Activated CD4-positive, alpha-beta T cell treated with anti-CD3 and anti-CD28 coated beads for 4 hours (primary cell): ENCODE results near the gene TAF6.
A peak's percentile ranks its signal among the peaks of the same experiment; 100 is the strongest.

Experiments
- DNase-seq, 2 donors: peaks; one replicate each; pipeline ENCODE4 v3.0.0-alpha.2; 2020

Gene TAF6

GRCh38 chr7:100120733-100121036 lies 1.5 kb upstream of the TAF6 start:
- DNase-seq, result no peak

DNA sequence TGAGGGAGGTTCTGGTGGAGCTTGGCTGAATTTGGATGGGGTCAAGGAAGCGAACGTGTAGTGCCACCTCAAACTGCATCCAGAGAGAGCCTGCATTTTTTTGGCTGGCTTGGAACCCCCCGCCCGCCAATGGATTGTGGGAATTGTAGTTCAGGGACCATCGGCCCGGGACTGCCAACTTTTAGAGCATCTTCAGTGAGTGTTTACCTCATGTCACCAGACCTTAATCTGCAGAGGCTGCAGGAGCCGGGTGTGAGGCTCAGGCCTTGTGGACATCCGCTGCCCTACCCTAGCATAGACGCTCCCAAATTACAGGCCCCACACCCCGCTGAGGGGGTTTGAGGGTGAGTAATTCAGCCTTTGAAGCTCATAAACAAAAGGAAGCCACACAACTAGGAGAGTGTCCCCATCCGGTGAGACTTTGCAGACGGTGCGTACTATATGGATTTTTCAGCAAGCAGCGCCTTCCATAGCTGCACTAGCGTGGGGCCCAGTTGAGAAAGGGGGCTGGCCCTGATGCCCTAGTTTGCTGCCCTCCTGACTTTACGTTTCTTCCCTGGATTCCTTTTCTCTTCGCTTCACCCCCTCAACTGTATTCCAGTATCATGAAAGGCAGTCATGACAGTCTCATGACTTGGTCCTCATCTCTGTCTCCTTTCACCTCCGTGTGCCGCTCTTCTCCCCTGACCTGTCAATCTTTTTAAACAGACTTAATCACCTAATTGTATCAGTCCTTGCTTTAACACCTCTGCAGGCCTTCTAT lies 993 bp upstream of the TAF6 start:
- DNase-seq, result peak; percentile 62 to 65

DNA sequence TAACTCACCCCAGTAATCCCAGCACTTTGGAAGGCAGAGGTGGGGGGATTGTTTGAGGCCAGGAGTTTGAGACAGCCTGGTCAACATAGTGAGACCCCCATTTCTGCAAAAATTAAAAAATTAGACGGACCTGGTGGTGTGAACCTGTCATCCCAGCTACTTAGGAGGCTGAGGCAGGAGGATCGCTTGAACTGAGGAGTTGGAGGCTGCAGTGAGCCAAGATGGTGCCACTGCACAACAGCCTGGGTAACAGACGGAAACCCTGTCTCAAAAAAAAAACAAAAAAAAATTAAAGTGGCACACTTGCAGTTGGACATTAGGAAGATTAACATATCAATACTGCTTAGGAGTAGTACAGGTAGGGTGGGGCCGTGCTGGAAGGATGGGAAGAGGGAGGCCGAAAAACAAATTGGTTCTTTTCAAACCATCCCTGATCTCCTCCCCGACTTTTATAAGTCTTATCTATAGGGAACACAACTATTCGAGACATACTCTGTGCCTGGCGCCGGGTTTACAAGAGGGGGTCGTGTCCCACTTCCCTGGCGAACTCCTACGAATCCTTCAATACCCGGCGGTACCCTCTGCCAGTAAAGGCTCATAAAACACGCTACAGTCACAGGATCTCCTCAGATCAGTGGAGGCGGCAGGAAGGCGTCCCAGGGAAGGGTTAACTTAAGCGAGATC lies 628 bp downstream of the TAF6 start:
- no peak for DNase-seq

DNA sequence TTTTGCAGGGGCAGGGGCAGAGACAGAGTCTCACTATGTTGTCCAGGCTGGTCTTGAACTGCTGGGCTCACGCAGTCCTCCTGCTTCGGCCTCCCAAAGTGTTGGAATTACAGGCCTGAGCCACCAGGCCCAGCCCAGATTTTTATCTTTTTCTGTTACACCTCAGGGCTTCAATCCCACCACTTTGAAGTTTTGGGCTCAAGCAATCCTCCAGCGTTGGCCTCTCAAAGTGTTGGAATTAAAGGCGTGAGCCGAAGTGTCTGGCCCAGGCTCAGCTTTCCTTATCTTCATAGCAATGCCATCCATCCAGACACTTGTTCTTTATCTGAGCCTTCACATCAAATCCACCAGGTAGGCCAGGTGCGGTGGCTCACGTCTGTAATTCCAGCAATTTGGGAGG lies 4.1 kb downstream of the TAF6 start:
- DNase-seq, result no peak

DNA sequence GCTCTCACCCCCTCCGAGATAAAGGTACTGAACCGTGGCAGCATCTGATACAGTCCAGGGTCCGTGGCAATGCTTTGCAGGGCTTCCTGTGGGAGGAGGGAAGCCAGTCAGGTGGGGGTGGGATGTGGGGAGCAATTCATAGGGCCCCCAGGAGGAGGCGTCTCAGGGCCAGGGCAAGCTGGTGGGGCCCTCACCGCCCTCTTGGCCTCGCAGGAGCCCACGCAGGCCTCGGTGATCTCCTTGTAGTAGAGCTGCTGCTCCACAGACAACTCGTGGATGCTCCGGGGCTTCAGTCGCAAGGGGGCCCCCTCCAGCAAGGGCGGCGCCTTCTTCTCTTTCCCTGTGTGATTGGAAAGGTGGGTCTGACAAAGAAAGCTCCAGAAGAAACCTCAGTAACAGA lies 7.2 kb downstream of the TAF6 start:
- no peak for DNase-seq

GRCh38 chr7:100111156-100111555 lies 8.0 kb downstream of the TAF6 start:
- no peak for DNase-seq

- no peak for DNase-seq
These were observed 9.5 kb downstream of the TAF6 start for GRCh38 chr7:100109521-100110163.

DNA sequence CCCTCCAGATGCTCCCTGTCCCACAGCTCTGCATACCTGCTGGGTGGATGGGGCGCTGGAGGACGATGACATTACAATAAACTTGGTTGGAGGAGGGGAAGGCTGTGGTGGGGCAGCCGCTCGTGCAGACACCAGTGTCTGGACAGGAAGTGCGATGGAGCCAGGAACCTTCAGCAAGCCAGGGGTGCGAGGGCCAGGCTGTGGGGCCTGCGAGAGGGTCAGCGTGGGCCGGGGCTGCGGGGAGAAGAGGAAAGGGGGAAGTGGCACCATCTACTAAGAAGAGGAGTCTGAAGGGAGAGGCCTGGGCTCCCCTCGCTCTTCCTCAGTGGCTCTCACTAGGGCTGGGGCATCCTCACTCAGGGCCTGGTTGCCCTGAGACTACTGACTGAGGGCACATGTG lies 11.3 kb downstream of the TAF6 start:
- no peak for DNase-seq

GRCh38 chr7:100107125-100107737 lies 11.9 kb downstream of the TAF6 start:
- no peak for DNase-seq

GRCh38 chr7:100106633-100107032 lies 12.5 kb downstream of the TAF6 start:
- DNase-seq, result no peak

DNA sequence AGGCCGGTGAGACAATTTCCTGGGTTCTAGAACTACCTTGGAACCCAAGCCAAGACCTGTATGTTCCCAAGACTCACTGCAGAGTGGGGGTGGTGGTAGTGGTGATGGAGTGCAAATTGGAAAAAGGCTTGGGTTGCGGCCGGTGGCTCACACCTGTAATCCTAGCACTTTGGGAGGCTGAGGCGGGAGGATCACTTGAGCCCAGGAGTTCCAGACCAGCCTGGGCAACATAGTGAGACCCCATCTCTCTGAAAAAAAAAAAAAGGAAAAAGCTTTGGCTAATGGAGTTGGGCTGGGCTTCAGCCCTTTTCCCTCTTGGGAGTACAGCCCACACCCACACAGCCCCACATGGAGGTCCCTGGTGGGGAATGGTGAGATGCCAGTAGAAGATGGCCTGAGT lies 13.6 kb downstream of the TAF6 start:
- DNase-seq, result no peak

DNA sequence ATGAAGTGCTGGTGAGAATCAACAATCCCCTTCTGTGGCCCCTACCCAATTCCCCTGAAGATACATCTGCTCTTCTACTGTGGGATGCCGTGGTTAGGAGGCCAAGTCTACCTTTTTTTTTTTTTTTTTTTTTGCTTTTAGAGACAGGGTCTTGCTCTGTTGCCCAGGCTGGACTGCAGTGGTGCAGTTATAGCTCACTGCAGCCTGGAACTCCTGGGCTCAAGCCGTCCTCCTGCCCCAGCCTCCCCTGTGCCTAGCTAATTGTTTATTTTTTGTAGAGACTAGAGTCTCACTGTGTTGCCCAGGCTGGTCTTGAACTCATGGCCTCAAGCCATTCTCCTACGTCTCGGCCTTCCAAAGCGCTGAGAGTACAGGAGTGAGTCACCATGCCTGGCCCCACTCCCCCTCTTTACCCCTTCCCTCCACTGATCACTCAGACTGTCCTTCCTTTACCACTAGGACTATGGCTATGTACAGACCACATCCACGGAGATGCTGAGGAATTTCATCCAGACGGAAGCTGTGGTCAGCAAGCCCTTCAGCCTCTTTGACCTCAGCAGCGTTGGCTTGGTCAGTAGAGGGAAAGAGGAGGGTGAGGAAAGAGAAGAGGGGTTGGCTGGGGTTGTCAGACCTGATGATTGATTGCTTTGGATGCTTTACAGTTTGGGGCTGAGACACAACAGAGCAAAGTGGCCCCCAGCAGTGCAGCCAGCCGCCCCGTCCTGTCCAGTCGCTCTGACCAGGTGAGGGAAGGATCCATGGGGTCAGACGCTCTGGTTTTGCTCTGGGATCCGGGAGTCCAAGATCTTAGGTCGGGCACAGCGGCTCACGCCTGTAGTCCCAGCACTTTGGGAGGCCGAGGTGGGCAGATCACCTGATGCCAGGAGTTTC lies 16.0 kb downstream of the TAF6 start:
- no peak for DNase-seq

DNA sequence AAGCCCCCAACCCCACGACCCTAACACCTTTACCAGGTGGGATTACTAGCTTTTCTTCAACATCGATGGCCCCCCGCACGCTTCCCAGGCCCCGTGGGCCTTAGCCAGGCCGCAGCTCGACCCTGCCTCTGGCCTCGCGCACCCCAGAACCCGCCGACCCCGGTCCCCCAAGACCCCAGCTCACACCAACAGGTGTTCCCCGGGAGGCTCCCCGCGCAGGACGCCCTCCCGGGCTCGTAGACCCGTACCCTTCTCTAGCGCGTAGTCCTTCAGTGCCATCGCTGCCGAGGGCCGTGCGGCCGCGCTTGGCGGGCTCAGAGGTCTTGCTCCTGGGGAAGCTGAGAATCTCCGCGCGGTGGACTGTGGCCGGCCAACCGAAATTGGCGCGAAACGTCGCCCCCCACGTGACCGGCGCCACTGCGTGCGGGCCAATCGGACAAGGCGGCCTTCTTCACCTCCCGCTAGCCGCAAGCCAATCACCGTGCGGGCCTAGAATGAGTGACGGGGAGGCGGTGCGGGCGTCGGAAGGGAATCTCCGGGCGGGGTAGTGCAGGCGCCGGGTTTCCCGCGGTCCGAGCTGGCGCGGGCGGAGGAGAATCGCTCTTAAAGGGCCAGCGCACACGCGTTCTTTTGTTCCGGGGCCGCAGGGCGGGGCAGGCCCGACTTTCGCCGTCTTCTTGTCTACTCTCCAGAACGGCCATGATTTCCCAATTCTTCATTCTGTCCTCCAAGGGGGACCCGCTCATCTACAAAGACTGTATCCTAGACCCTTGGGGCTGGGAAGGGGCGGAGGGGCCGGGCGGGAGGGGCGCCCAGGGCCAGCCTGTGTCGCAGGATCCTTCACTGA lies 17.9 kb downstream of the TAF6 start, which contains the start of the genes AP4M1 and MCM7:
Gene AP4M1, plus strand, starts transcription at position 628 of the 847 bp plus-strand sequence. Its CDS starts 72 bp downstream, at position 700.
Gene MCM7, minus strand, starts transcription at position 382 of the 847 bp plus-strand sequence. Its CDS starts 103 bp downstream, at position 279.
- DNase-seq, result peak; percentile 92 to 93

GRCh38 chr7:100100420-100101015 lies 18.6 kb downstream of the TAF6 start:
- DNase-seq, result peak; percentile 84 to 88

DNA sequence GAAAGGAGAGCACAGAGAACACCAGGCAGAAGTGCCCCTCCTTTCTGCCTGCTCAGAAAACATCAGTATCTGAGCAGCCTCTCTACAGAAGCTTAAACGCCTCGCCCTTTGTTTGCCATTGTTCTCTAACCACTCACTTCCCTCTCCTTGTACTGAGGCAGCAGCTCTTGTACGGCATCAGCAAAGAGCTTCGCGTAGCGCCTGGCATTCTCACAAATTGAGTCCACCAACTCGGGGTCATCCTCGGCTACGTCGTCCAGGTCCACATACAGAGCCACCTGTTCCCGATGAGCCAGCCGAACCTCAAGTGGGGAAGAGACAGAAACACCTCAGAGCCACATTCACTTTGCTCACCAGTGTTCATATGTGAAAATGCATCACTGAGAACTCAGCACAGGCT lies 19.7 kb downstream of the TAF6 start:
- no peak for DNase-seq

- DNase-seq, result no peak
These were observed 20.2 kb downstream of the TAF6 start for GRCh38 chr7:100098913-100099312.

- DNase-seq, result no peak
These were observed 23.5 kb downstream of the TAF6 start for GRCh38 chr7:100095704-100096103.

DNA sequence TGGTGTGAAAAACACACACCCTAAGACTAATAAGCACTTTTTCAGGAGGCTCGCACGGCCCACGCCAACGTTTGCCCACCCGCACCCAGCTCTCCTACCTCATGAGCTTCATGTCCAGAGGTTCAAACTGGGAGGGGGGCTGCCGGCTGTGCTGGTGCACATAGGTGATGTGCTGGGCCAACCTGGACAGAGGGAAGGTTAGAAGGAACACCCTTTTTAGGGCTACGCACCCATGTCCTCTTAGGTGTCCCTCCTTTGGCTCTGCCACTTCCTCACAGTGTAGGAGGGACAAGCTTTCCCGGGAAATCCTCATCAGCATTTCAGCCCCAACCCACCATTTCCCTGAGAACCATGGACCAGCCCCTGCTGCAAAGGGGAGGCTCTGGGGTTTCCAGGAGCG lies 23.9 kb downstream of the TAF6 start:
- DNase-seq, result no peak

GRCh38 chr7:100093925-100094486 lies 25.2 kb downstream of the TAF6 start:
- no peak for DNase-seq

DNA sequence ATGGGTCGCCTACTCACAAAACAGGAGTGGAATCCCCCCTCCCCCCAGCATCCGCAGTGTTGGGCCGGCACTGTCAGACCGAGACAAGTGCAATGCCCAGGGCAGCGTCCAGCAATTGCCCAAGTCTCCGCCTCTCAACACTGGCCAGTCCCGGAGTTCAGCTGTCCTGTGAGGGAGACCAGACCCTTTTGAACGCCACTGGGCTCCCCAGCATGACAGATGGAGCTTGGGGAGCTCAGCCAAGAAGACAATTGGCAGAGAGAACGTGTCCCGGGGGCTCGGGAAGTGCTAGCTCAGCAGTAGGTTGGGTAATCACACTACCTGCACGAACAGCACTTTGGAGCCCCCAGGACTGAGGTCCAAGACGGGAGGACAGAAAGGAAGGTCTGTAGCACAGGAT lies 25.7 kb downstream of the TAF6 start:
- no peak for DNase-seq

GRCh38 chr7:100093054-100093453 lies 26.1 kb downstream of the TAF6 start:
- DNase-seq, result no peak
